Activated CD4-positive, alpha-beta T cell treated with anti-CD3 and anti-CD28 coated beads, Interleukin-10, Interleukin-2, amounts not matched to agents 100 ng/mL and 50 ng/mL, durations not matched to agents 16 hours and 8 hours (primary cell): ENCODE data around the gene TMEM120B.
A peak's percentile ranks its signal among the peaks of the same experiment; 100 is the strongest.

Experiments used
- DNase-seq: peaks from one replicate; pipeline ENCODE4 v3.0.0-alpha.2; 2020

The TMEM120B gene

GRCh38 chr12:121806009-121806545 lies 93.5 kb downstream of the TMEM120B start:
- DNase-seq = no peak

- DNase-seq = no peak
Observed at GRCh38 chr12:121806546-121807423, 94.2 kb downstream of the TMEM120B start.

DNA sequence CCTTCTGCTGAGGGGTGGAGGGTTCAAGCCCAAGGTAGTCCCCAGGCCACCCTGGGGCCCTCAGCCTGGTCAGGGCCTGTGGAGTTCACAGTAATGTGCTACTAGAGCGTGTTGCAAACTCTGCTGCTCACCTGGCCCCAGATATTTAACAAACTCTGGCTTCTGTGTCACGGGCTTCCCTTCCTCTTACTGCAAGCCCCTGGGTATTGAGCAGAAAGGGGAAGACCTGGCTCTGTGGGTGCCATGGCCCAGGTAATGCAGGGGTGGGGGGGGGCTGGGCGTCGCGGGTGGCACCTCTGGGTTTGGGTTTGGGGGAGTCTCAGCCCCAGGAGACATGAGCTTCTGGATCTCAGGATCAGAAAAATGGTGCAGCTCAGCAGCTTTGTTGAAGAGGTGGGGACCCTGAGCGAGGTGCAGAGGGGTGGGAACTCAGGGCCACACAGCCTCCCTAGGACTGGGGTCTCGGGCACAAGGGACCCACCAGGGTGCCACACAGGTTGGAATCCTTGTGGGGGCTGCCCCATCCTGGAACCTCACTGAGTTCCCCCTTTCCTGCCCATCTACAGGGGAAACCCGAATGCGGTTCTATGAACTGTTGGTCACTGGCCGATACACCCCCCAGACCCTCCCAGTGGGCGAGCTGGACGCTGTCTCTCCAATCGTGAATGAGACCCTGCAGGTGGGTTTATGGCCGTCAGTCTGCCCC lies 95.2 kb downstream of the TMEM120B start:
- DNase-seq = no peak

GRCh38 chr12:121808623-121809022 lies 96.1 kb downstream of the TMEM120B start:
- no peak for DNase-seq

GRCh38 chr12:121809712-121810116 lies 97.2 kb downstream of the TMEM120B start:
- no peak for DNase-seq

GRCh38 chr12:121810234-121810817 lies 97.8 kb downstream of the TMEM120B start:
- no peak for DNase-seq

GRCh38 chr12:121810833-121811433 lies 98.4 kb downstream of the TMEM120B start:
- no peak for DNase-seq

GRCh38 chr12:121811434-121812319 lies 99.1 kb downstream of the TMEM120B start:
- peak; percentile 76 for DNase-seq

GRCh38 chr12:121812320-121812871 lies 99.8 kb downstream of the TMEM120B start:
- peak; percentile 68 for DNase-seq

DNA sequence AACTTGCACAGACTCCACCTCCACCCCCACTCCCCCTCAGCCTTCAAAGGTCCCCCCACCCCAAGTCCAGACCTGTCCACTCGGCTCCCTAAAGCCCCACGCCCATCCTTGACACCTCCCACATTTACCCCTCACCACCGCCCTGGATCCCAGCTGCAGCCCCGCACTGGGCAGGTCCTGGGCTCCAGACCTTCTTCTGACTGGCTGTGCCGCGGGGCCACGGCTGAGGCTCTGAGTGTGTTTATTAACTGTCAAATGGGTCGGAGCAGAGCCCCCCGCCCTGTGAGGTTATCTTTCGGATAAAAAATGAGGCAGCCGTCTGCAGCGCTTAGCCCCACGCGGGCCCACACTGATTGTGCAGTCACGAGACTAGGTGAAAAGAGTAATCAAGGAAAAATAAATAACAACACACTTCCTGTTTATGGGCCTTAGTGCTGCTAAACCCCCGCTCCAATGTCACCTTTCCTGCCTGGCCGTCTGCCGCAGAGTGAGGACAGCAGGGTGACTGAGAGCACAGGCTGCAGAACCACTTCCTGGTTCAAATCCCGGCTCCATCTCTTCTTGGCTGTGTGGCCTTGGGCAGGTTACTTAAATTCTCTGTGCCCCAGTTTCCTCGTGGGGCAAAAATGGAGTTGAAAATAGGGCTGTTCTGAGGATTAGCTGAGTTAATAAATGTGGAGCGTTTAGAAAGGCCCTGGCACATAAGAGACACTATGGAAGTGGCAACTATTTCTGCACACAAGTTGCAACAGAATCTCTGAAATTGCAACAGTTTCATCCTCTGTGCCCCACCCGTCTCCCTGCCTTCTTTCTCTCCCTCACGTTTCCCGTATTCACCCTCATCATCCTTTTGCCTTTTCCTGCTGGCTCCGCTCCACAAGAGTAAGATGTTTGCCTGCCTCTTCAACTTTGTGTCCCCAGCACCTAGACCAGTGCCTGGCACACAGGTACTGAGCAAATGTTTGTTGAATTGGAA lies 100.7 kb downstream of the TMEM120B start:
- no peak for DNase-seq

DNA sequence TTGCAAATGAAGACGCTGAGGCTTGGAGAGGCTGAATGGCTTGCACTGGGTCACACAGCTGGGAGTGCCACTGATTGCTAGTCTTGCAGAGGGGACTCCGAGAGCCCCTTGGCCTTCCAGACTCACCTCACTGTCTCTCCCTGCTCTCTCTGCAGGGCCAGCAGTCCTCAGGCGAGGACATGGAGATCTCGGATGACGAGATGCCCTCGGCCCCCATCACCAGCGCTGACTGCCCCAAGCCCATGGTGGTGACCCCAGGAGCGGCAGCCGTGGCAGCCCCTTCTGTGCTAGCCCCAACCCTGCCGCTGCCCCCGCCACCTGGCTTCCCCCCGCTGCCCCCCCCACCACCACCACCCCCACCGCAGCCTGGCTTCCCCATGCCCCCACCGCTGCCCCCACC lies 101.4 kb downstream of the TMEM120B start:
- DNase-seq = no peak

GRCh38 chr12:121814429-121815119 lies 102.0 kb downstream of the TMEM120B start:
- no peak for DNase-seq

DNA sequence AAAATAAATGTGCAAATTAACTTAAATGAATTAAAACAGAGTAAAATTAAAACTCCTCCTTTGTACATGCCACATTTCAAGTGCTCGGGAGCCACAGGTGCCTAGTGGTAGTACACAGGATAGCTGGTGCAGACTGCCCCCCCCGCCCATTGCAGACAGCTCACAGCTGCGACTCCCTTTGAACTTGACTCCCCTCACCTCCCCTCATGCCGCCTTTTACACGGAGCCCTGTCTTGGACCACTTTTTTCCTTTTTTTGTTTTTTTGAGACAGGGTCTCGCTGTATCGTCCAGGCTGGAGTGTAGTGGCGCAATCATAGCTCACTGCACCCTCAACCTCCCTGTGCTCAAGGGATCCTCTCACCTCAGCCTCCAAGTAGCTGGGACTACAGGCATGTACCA lies 102.7 kb downstream of the TMEM120B start:
- DNase-seq = no peak

GRCh38 chr12:121816925-121817647 lies 104.5 kb downstream of the TMEM120B start:
- DNase-seq = no peak

GRCh38 chr12:121817648-121818043 lies 105.1 kb downstream of the TMEM120B start:
- no peak for DNase-seq

- DNase-seq = no peak
Observed at GRCh38 chr12:121819212-121819949, 106.8 kb downstream of the TMEM120B start.

DNA sequence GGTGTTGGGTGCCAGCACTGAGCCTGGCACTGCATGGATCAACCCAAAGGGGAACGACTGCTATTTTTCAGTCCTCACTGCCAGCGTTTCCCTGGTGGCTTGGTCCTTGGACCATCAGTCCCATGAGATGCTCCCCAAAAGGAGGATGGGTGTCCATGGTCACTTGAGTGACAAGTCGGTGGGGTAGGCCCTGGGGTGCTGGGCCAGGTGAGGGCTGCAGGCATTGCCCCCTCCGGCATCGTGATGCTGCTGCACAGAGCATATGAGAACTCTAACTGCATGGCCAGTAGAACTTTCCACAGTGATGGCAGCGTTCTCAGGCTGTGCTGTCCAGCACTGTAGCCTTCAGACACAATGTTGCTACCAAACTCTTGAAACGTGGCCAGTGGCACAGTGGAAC lies 107.5 kb downstream of the TMEM120B start:
- DNase-seq = no peak

DNA sequence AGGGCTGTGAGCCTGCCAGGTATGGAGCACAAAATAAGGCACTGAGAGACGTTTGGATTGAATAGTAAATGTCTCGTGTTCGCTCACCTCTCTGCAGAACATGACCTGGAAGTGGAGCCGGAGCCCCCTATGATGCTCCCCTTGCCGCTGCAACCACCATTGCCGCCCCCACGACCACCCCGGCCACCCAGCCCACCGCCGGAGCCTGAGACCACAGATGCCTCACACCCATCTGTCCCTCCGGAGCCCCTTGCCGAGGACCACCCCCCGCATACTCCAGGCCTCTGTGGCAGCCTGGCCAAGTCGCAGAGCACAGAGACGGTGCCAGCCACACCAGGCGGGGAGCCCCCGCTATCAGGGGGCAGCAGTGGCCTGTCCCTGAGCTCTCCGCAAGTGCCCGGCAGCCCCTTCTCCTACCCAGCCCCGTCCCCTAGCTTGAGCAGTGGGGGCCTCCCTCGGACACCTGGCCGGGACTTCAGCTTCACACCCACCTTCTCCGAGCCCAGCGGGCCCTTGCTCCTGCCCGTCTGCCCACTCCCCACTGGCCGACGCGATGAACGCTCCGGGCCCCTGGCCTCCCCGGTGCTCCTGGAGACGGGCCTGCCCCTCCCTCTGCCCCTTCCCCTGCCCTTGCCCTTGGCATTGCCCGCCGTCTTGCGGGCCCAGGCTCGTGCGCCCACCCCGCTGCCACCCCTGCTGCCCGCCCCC lies 110.0 kb downstream of the TMEM120B start:
- no peak for DNase-seq
